ENCODE measurements around the gene CHD8.
"Not testable (repeated sequence)": the region's sequence is repeated elsewhere in the genome, so short reads cannot be mapped to it uniquely, and the experiment has no call there.

Gene CHD8

GRCh38 chr14:21431126-21431525 is 24.8 kb downstream of the CHD8 start:
- no peak for DNase-seq

GRCh38 chr14:21428930-21429329 is 27.0 kb downstream of the CHD8 start:
- no peak for DNase-seq

- DNase-seq: no peak
Observed at GRCh38 chr14:21426692-21427091, 29.2 kb downstream of the CHD8 start.

- DNase-seq: no peak
Observed at GRCh38 chr14:21419528-21419927, 36.4 kb downstream of the CHD8 start.

- no peak for DNase-seq
Observed at GRCh38 chr14:21415329-21415728, 40.6 kb downstream of the CHD8 start.

GRCh38 chr14:21414137-21414631 is 41.7 kb downstream of the CHD8 start:
- DNase-seq: no peak

GRCh38 chr14:21408147-21408546 is 47.8 kb downstream of the CHD8 start:
- DNase-seq: no peak

- DNase-seq: no peak
Observed at GRCh38 chr14:21406213-21406612, 49.7 kb downstream of the CHD8 start.

- DNase-seq: no peak
Observed at GRCh38 chr14:21405097-21405496, 50.8 kb downstream of the CHD8 start.

- DNase-seq: no peak
Observed at GRCh38 chr14:21399311-21399870, 56.5 kb downstream of the CHD8 start.

GRCh38 chr14:21398901-21399300 is 57.0 kb downstream of the CHD8 start:
- DNase-seq: no peak

- no peak for DNase-seq
Observed at GRCh38 chr14:21395450-21395849, 60.5 kb downstream of the CHD8 start.

GRCh38 chr14:21385188-21385904 is 70.6 kb downstream of the CHD8 start:
- peak; percentile 72 for DNase-seq

GRCh38 chr14:21384494-21384851 is 71.5 kb downstream of the CHD8 start:
- DNase-seq: no peak

- DNase-seq: peak; percentile 97
Observed at GRCh38 chr14:21383848-21384493, 72.0 kb downstream of the CHD8 start, which contains the start of gene SUPT16H. TSS of gene SUPT16H (minus strand) at chr14:21384019. CDS start at chr14:21383927, 92 bp downstream.

GRCh38 chr14:21382886-21383847 is 72.8 kb downstream of the CHD8 start:
- DNase-seq: peak; percentile 59

GRCh38 chr14:21382095-21382494 is 73.8 kb downstream of the CHD8 start:
- DNase-seq: no peak

- DNase-seq: no peak
Observed at GRCh38 chr14:21379338-21379737, 76.6 kb downstream of the CHD8 start.

- no peak for DNase-seq
Observed at GRCh38 chr14:21373980-21374379, 81.9 kb downstream of the CHD8 start.

- not testable (repeated sequence) for DNase-seq
Observed at GRCh38 chr14:21372814-21373213, 83.1 kb downstream of the CHD8 start.

GRCh38 chr14:21369949-21370679 is 85.8 kb downstream of the CHD8 start:
- DNase-seq: no peak

- DNase-seq: no peak
Observed at GRCh38 chr14:21367582-21368144, 88.3 kb downstream of the CHD8 start.

Measured in NCI-H146 (cell line).